Adrenal gland (tissue), 5 donors: ENCODE results near the gene RALGAPA1.

Experiments used
- POLR2A ChIP-seq, 2 donors: fragments of 450-650 bp; IDR thresholded peaks; one replicate each; pipeline ENCODE4 v1.6.1; 2017; ENCODE audit warnings: antibody characterized with exemption in 2 of 2, mild to moderate bottlenecking in 2 of 2, moderate library complexity in 1 of 2
- TF ChIP-seq, protein P1 (sequence below), 6 experiments: fragments of 450-650 bp in 4 of 6; fragments of 200-600 bp in 2 of 6; sonication (generic) in 1 of 6; IDR thresholded peaks; 1 replicate in 5 of 6; 2 replicates in 1 of 6; pipeline versions ENCODE4 v1.5.1 to v1.8.0; 2016 to 2021; ENCODE audit warnings: antibody characterized with exemption in 6 of 6, mild to moderate bottlenecking in 2 of 6, moderate library complexity in 1 of 6
- donor health status: DM: no; HTN: no; CAD: no.

DNA sequence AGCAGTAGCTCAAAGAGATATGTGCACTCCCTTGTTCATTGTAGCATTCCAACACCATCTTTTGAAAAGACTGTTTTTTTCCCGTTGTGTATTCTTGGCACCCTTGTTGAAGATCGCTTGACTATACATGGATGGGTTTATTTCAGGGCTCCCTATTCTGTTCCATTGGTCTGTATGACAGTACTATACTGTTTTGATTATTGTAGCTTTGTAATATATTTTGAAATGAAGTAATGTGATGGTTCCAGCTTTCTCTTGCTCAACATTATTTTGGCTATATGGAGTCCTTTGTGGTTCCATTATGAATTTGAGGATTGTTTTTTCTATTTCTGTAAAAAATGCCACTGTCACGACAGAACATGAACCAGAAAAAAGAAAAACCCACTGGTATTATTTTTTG is 42.7 kb upstream of the RALGAPA1 start:
- TF ChIP-seq, protein P1, sequence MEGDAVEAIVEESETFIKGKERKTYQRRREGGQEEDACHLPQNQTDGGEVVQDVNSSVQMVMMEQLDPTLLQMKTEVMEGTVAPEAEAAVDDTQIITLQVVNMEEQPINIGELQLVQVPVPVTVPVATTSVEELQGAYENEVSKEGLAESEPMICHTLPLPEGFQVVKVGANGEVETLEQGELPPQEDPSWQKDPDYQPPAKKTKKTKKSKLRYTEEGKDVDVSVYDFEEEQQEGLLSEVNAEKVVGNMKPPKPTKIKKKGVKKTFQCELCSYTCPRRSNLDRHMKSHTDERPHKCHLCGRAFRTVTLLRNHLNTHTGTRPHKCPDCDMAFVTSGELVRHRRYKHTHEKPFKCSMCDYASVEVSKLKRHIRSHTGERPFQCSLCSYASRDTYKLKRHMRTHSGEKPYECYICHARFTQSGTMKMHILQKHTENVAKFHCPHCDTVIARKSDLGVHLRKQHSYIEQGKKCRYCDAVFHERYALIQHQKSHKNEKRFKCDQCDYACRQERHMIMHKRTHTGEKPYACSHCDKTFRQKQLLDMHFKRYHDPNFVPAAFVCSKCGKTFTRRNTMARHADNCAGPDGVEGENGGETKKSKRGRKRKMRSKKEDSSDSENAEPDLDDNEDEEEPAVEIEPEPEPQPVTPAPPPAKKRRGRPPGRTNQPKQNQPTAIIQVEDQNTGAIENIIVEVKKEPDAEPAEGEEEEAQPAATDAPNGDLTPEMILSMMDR (IDR thresholded peaks at IDR 0.05) = no peak
- no peak for TF ChIP-seq POLR2A (IDR thresholded peaks at IDR 0.05)
